B cell (primary cell): ENCODE measurements around the gene CDH12. TPM values are rescaled to one million over a fixed set of nuclear protein-coding genes. Genes with fewer than 3 reads are reported as not detected.

Source experiments
- ATAC-seq: fragments of 200-7000 bp; cut with Tn5 transposase; one replicate; pipeline ENCODE4 v1.10.0; 2021; ENCODE audit warnings: low read depth, mild to moderate bottlenecking, moderate number of reproducible peaks, moderate library complexity
- CTCF ChIA-PET: fragments of 350-600 bp; sonication (Branson Sonifier 250); formaldehyde crosslinking; loops from one replicate; lab custom pipeline; 2021; ENCODE audit warnings: antibody characterized with exemption, inconsistent platforms; lab: Charles Lee
- POLR2A ChIA-PET: fragments of 350-600 bp; sonication (Branson Sonifier 250); formaldehyde crosslinking; loops from one replicate; lab custom pipeline; 2021; ENCODE audit warnings: antibody characterized with exemption; lab: Charles Lee
- DNase-seq: peaks from one replicate; pipeline ENCODE4 v3.0.0; 2013
- H2AFZ ChIP-seq: 2 replicates; pipeline ENCODE4 v1.6.1; 2012; ENCODE audit warnings: mild to moderate bottlenecking, low read depth, low read length; ENCODE audit not compliant: insufficient read depth, poor library complexity, severe bottlenecking
- H3K27ac ChIP-seq, 2 donors: 1 replicate in 1 of 2; 2 replicates in 1 of 2; pipeline ENCODE4 v1.5.1; 2012 to 2013; ENCODE audit warnings: low read length in 2 of 2, mild to moderate bottlenecking in 2 of 2, moderate library complexity in 1 of 2
- H3K27me3 ChIP-seq, 4 experiments: fragments of 200-600 bp in 1 of 4; sonication (generic) in 1 of 4; replicated peaks in 1 of 4; 1 replicate in 2 of 4; 2 replicates in 2 of 4; pipeline versions ENCODE4 v1.6.1 to v1.7.0; 2013 to 2016; ENCODE audit warnings: low read length in 3 of 4, mild to moderate bottlenecking in 2 of 4, mixed read lengths in 1 of 4, moderate library complexity in 1 of 4; ENCODE audit not compliant: insufficient read depth in 4 of 4, control insufficient read depth in 3 of 4; ENCODE audit errors: control extremely low read depth in 1 of 4
- H3K36me3 ChIP-seq, 2 experiments: replicated peaks in 1 of 2; 1 replicate in 1 of 2; 2 replicates in 1 of 2; pipeline versions ENCODE4 v1.6.1 to v1.7.1; 2013; ENCODE audit warnings: low read length in 1 of 2; ENCODE audit not compliant: insufficient read depth in 2 of 2, control insufficient read depth in 1 of 2; ENCODE audit errors: control extremely low read depth in 1 of 2, extremely low read depth in 1 of 2
- H3K4me1 ChIP-seq, 2 donors: fragments of 200-600 bp in 1 of 2; sonication (generic) in 1 of 2; 1 replicate in 1 of 2; 2 replicates in 1 of 2; pipeline versions ENCODE4 v1.5.1 to v1.6.1; 2013 to 2017; ENCODE audit warnings: low read length in 2 of 2; ENCODE audit not compliant: control insufficient read depth in 2 of 2, insufficient read depth in 2 of 2
- H3K4me2 ChIP-seq: replicated peaks from 2 replicates; pipeline ENCODE3; 2012; ENCODE audit warnings: mild to moderate bottlenecking, low read depth, low read length; ENCODE audit not compliant: poor library complexity, severe bottlenecking
- H3K4me3 ChIP-seq, 5 experiments: fragments of 200-600 bp in 1 of 5; sonication (generic) in 1 of 5; 1 replicate in 3 of 5; 2 replicates in 2 of 5; pipeline versions ENCODE4 v1.5.1 to v1.7.0; 2011 to 2016; ENCODE audit warnings: low read length in 4 of 5, mild to moderate bottlenecking in 4 of 5, low read depth in 2 of 5, control low read depth in 1 of 5, moderate library complexity in 1 of 5; ENCODE audit not compliant: insufficient read depth in 1 of 5; ENCODE audit errors: control extremely low read depth in 1 of 5, extremely low read depth in 1 of 5
- H3K79me2 ChIP-seq: fragments of 200-600 bp; sonication (generic); one replicate; pipeline ENCODE4 v1.6.0; 2016; ENCODE audit warnings: low read length; ENCODE audit not compliant: control insufficient read depth, insufficient read depth
- H3K9ac ChIP-seq: fragments of 200-600 bp; sonication (generic); 2 replicates; pipeline ENCODE4 v1.6.1; 2017; ENCODE audit warnings: mild to moderate bottlenecking, low read length, moderate library complexity
- H3K9me3 ChIP-seq, 3 donors: one replicate each; pipeline versions ENCODE4 v1.6.1 to v1.7.1; 2013; ENCODE audit warnings: low read length in 2 of 3; ENCODE audit not compliant: control insufficient read depth in 2 of 3, insufficient read depth in 1 of 3; ENCODE audit errors: control extremely low read depth in 1 of 3
- H4K20me1 ChIP-seq: 2 replicates; pipeline ENCODE4 v1.6.0; 2012; ENCODE audit warnings: mild to moderate bottlenecking, low read length; ENCODE audit not compliant: insufficient read depth, control insufficient read depth, poor library complexity, severe bottlenecking
- H3K27ac Mint-ChIP-seq: one replicate; pipeline ENCODE4 v1.8.0; 2021; ENCODE audit warnings: mixed read lengths
- H3K27me3 Mint-ChIP-seq: one replicate; pipeline ENCODE4 v1.8.0; 2021; ENCODE audit warnings: mixed read lengths
- H3K4me1 Mint-ChIP-seq: one replicate; pipeline ENCODE4 v1.8.0; 2021; ENCODE audit warnings: mixed read lengths
- H3K4me3 Mint-ChIP-seq: one replicate; pipeline ENCODE4 v1.8.0; 2021; ENCODE audit warnings: mixed read lengths
- H3K9me3 Mint-ChIP-seq: one replicate; pipeline ENCODE4 v1.8.0; 2022; ENCODE audit warnings: mixed read lengths; ENCODE audit not compliant: insufficient read depth
- CTCF ChIP-seq: fragments of 200-600 bp; IDR thresholded peaks from one replicate; pipeline ENCODE4 v1.8.0; 2022; ENCODE audit warnings: antibody characterized with exemption, mild to moderate bottlenecking
- EZH2 ChIP-seq: IDR thresholded peaks from 2 replicates; pipeline ENCODE4 v1.6.1; 2012; ENCODE audit warnings: borderline replicate concordance, low read depth, mild to moderate bottlenecking, moderate library complexity, low read length; ENCODE audit not compliant: insufficient read depth, poor library complexity, severe bottlenecking
- WGBS: methylation state at CpG from one replicate; pipeline ENCODE4 v1.1.5; 2013; ENCODE audit warnings: missing lambda C conversion rate; ENCODE audit not compliant: insufficient coverage; 5-methylcytosine and 5-hydroxymethylcytosine counted together
- intact Hi-C: fragments of 100-400 bp; cut with micrococcal nuclease; formaldehyde crosslinking; loops from one replicate; pipeline ENCODE4 v1.10.0; 2022
- polyA plus RNA-seq: library from polyadenylated mRNA; depleted of rRNA; stranded (reverse); fragments of >200 nt; gene quantifications from 2 replicates; pipeline ENCODE4 v1.2.3, GENCODE V29; 2012
- total RNA-seq, 2 donors: library from RNA; stranded (reverse); fragments of 120-200 nt in 1 of 2; gene quantifications; 1 replicate in 1 of 2; 2 replicates in 1 of 2; pipeline versions ENCODE4 v1.2.3 to v1.2.4, GENCODE V29; 2013 to 2022

CDH12 gene
- total and polyA plus RNA-seq, 2 donors (not counting 1 experiment from before 2014, with no cell fraction given), result not detected

- WGBS, result no CpG with 5 or more reads among the region's 3 CpGs
- H3K79me2 ChIP-seq, result no peaks in the 10 kb centered on the region
- H3K27ac ChIP-seq, result no peak overlapping the region
- TF ChIP-seq CTCF, result no peak
- no peak for TF ChIP-seq EZH2
- H3K27me3 ChIP-seq, result no peaks in the 10 kb centered on the region
- no peaks in the 10 kb centered on the region for H3K9me3 Mint-ChIP-seq
- ChIA-PET CTCF (no interaction called here), POLR2A (no interaction called here)
- H2AFZ ChIP-seq, result no peak overlapping the region
- no peak for ATAC-seq
- intact Hi-C loops, result no loop called here
- no peak overlapping the region for H3K4me2 ChIP-seq
- H4K20me1 ChIP-seq, result no peaks in the 10 kb centered on the region
- H3K4me1 Mint-ChIP-seq, result no peaks in the 10 kb centered on the region
- H3K9me3 ChIP-seq, result no peaks in the 10 kb centered on the region
- no peaks in the 10 kb centered on the region for H3K4me1 ChIP-seq
- H3K36me3 ChIP-seq, result no peaks in the 10 kb centered on the region
- no peak overlapping the region for H3K9ac ChIP-seq
- H3K4me3 Mint-ChIP-seq, result no peak overlapping the region
- no peak overlapping the region for H3K4me3 ChIP-seq
- no peak overlapping the region for H3K27ac Mint-ChIP-seq
- DNase-seq, result no peak
- no peaks in the 10 kb centered on the region for H3K27me3 Mint-ChIP-seq
These were observed 957.3 kb downstream of the CDH12 start for GRCh38 chr5:21895766-21896350.

- Mint-ChIP-seq H3K27me3 (no peaks in the 10 kb centered on the region), H3K4me3 (no peak overlapping the region), H3K4me1 (no peaks in the 10 kb centered on the region), H3K27ac (no peak overlapping the region), H3K9me3 (no peaks in the 10 kb centered on the region)
- no peaks in the 10 kb centered on the region for H3K4me1 ChIP-seq
- no peaks in the 10 kb centered on the region for H3K27me3 ChIP-seq
- WGBS, result no CpG with 5 or more reads among the region's 2 CpGs
- H2AFZ ChIP-seq, result no peak overlapping the region
- no peak overlapping the region for H3K9ac ChIP-seq
- no peaks in the 10 kb centered on the region for H3K36me3 ChIP-seq
- ATAC-seq (no peak), DNase-seq (no peak)
- POLR2A ChIA-PET, result no interaction called here
- no peak overlapping the region for H3K4me3 ChIP-seq
- intact Hi-C loops, result no loop called here
- no peak overlapping the region for H3K4me2 ChIP-seq
- H4K20me1 ChIP-seq, result no peaks in the 10 kb centered on the region
- H3K79me2 ChIP-seq, result no peaks in the 10 kb centered on the region
- no peak for TF ChIP-seq CTCF
- TF ChIP-seq EZH2, result no peak
- no peak overlapping the region for H3K27ac ChIP-seq
- no peaks in the 10 kb centered on the region for H3K9me3 ChIP-seq
- CTCF ChIA-PET, result no interaction called here
These were observed 960.0 kb downstream of the CDH12 start for GRCh38 chr5:21893161-21893560.
